Aorta (tissue), 5 donors: Measurements from ENCODE around the gene TRIM10. TPM values are rescaled to one million over a fixed set of nuclear protein-coding genes. Genes with fewer than 3 reads are reported as not detected.

Experiments used
- ATAC-seq: fragments of 200-7000 bp; cut with Tn5 transposase; one replicate; pipeline ENCODE4 v1.9.1; 2022; ENCODE audit warnings: moderate library complexity; ENCODE audit not compliant: low FRiP score
- DNase-seq, 2 donors: peaks; one replicate each; pipeline ENCODE4 v3.0.0-alpha.2; 2020
- H3K27ac ChIP-seq, 2 donors: one replicate each; pipeline ENCODE4 v1.5.1; 2013; ENCODE audit warnings: low read length in 2 of 2, mild to moderate bottlenecking in 2 of 2, moderate library complexity in 2 of 2, control low read depth in 1 of 2, inconsistent platforms in 1 of 2, low read depth in 1 of 2
- H3K27me3 ChIP-seq, 2 donors: one replicate each; pipeline ENCODE4 v1.6.1; 2013; ENCODE audit warnings: control low read depth in 1 of 2, low read length in 1 of 2, mild to moderate bottlenecking in 1 of 2, moderate library complexity in 1 of 2; ENCODE audit not compliant: insufficient read depth in 2 of 2, control insufficient read depth in 1 of 2
- H3K36me3 ChIP-seq, 2 donors: one replicate each; pipeline ENCODE4 v1.6.1; 2013; ENCODE audit warnings: control low read depth in 1 of 2, low read length in 1 of 2, mild to moderate bottlenecking in 1 of 2; ENCODE audit not compliant: insufficient read depth in 2 of 2, control insufficient read depth in 1 of 2
- H3K4me1 ChIP-seq, 2 donors: one replicate each; pipeline ENCODE4 v1.6.1; 2013; ENCODE audit warnings: low read length in 2 of 2, control low read depth in 1 of 2, mild to moderate bottlenecking in 1 of 2, moderate library complexity in 1 of 2; ENCODE audit not compliant: insufficient read depth in 2 of 2, control insufficient read depth in 1 of 2
- H3K4me3 ChIP-seq, 2 donors: one replicate each; pipeline ENCODE4 v1.5.1; 2013; ENCODE audit warnings: low read length in 2 of 2, control low read depth in 1 of 2, mild to moderate bottlenecking in 1 of 2
- H3K9me3 ChIP-seq: one replicate; pipeline ENCODE4 v1.6.1; 2013; ENCODE audit warnings: mild to moderate bottlenecking, low read length; ENCODE audit not compliant: control insufficient read depth
- WGBS, 2 donors: extraction: QIAGEN DNeasy Blood & Tissue Kit; methylation state at CpG; one replicate each; pipeline ENCODE4 v1.1.7; 2013; 5-methylcytosine and 5-hydroxymethylcytosine counted together
- intact Hi-C, 2 donors: fragments of 100-400 bp; cut with DNase I; formaldehyde crosslinking; loops; one replicate each; pipeline versions ENCODE4 v1.14.2 to v1.15.0; 2022
- polyA plus RNA-seq, 2 donors: library from polyadenylated mRNA; stranded (reverse); fragments of 200-250 nt; gene quantifications; one replicate each; pipeline ENCODE4 v1.2.3, GENCODE V29; 2013
- total RNA-seq, 2 donors: library from RNA; stranded (reverse); fragmentation: NEBNext Ultra II Directional; extraction: Animal tissue kit (Norgen Biotek cat#: 25700); gene quantifications; one replicate each; pipeline ENCODE4 v1.2.1, GENCODE V29; 2021
- donor health status: healthy with polysubstance abuse.
- donor health status: Bipolar disorder and iron deficiency.
- donor health status: DM: no; HTN: no; CAD: no.
- donor health status: DM: no; HTN: no; CAD: no.
- donor health status: DM: yes; HTN: yes; CAD: no.

The TRIM10 gene
- total and polyA plus RNA-seq, 4 donors = 0.12 to 0.13 TPM; not detected in 2

GRCh38 chr6:30198166-30199084 lies 37.4 kb upstream of the TRIM10 start:
- Histone ChIP-seq H3K27me3 (no peaks in the 10 kb centered on the region), H3K4me3 (no peak overlapping the region), H3K27ac (no peak overlapping the region), H3K36me3 (peaks cover 0 to 18% of the 10 kb centered on the region in 2 donors), H3K4me1 (no peaks in the 10 kb centered on the region), H3K9me3 (no peaks in the 10 kb centered on the region)
- intact Hi-C loops = no loop called here
- WGBS, 2 donors = 92 to 93% methylated on average over 34 of the region's 34 CpGs
- no peak for ATAC-seq
- DNase-seq = no peak

- WGBS, 2 donors = 95% methylated on average over 12 of the region's 12 CpGs
- Histone ChIP-seq H3K4me1 (no peaks in the 10 kb centered on the region), H3K36me3 (peaks cover 0 to 18% of the 10 kb centered on the region in 2 donors), H3K27ac (no peak overlapping the region), H3K4me3 (no peak overlapping the region), H3K27me3 (no peaks in the 10 kb centered on the region), H3K9me3 (no peaks in the 10 kb centered on the region)
- intact Hi-C loops = no loop called here
- ATAC-seq = no peak
- no peak for DNase-seq
Measured at GRCh38 chr6:30196376-30196775, 35.4 kb upstream of the TRIM10 start.

DNA sequence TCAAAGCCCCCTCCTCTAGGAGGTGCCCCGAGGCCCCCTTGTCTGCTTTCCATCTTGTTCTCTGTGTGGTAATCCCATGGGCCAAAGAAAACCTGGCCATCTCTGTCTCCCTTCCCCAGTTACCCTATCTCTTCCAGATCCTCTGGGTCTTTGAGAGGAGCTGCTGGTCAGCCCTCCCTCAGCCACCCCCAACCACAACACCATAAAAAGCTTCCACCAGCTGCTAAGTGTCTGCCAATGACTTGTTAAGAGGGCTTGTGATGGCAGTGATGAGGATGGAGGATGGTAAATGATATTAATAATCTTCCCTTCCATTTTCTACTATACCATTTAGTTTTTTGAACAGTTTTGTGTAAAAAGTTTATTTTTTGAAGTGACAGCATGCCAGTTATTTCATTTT lies 34.9 kb upstream of the TRIM10 start:
- Histone ChIP-seq H3K36me3 (peaks cover 0 to 18% of the 10 kb centered on the region in 2 donors), H3K9me3 (no peaks in the 10 kb centered on the region), H3K4me1 (no peaks in the 10 kb centered on the region), H3K27ac (no peak overlapping the region), H3K4me3 (no peak overlapping the region), H3K27me3 (no peaks in the 10 kb centered on the region)
- intact Hi-C loops = no loop called here
- no peak for ATAC-seq
- WGBS, 2 donors = 94 to 100% methylated on average over 1 of the region's 1 CpG
- no peak for DNase-seq

DNA sequence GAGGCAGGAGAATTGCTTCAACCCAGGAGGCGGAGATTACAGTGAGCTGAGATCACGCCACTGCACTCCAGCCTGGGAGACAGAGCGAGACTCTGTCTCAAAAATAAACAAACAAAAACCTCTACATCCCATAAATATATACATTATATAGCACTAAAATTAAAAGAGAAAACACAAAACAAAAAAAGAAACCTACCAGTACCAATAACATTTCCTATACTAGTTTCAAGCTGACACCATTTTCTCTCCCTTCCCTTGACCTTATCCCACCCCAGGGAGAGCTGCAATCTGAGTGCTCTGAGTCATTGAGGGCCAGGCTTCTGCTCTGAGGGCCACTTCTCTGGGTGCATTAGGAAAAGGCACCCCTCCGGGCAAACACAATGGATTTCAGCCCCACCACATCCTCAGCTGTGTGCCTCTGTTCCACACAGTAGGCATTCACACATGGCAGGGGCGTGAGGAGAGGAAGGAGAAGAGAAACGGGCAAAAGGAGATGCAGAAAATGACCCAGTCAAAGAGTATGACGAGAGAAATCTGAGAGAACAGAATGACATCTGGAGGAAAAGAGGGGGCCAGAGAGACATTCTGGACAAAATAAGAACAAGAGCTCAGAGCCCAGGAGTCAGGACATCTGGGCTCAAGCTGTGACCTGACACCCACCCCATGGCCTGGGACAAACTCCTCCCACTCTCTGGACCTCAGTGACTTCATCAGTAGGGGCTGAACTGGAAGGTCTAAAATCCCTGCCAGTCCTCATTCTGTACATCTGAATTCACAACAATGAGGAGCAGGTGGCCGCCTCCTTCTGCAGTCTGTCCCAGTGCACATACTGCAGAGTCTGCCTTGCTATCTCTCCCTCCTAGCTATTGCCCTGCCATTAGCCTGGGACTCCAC lies 34.0 kb upstream of the TRIM10 start:
- 81 to 86% methylated on average over 8 of the region's 8 CpGs for WGBS, 2 donors
- H3K27me3 ChIP-seq = no peaks in the 10 kb centered on the region
- no peaks in the 10 kb centered on the region for H3K9me3 ChIP-seq
- H3K27ac ChIP-seq = no peak overlapping the region
- no peaks in the 10 kb centered on the region for H3K4me1 ChIP-seq
- intact Hi-C loops = no loop called here
- peaks cover 0 to 16% of the 10 kb centered on the region in 2 donors for H3K36me3 ChIP-seq
- no peak overlapping the region for H3K4me3 ChIP-seq
- DNase-seq (no peak), ATAC-seq (no peak)

GRCh38 chr6:30192076-30192475 lies 31.1 kb upstream of the TRIM10 start:
- Histone ChIP-seq H3K9me3 (no peaks in the 10 kb centered on the region), H3K4me3 (no peak overlapping the region), H3K4me1 (no peaks in the 10 kb centered on the region), H3K27ac (no peak overlapping the region), H3K36me3 (peaks cover 0 to 12% of the 10 kb centered on the region in 2 donors), H3K27me3 (no peaks in the 10 kb centered on the region)
- intact Hi-C loops = no loop called here
- ATAC-seq = no peak
- 84 to 89% methylated on average over 6 to 7 of the region's 7 CpGs for WGBS, 2 donors
- no peak for DNase-seq

DNA sequence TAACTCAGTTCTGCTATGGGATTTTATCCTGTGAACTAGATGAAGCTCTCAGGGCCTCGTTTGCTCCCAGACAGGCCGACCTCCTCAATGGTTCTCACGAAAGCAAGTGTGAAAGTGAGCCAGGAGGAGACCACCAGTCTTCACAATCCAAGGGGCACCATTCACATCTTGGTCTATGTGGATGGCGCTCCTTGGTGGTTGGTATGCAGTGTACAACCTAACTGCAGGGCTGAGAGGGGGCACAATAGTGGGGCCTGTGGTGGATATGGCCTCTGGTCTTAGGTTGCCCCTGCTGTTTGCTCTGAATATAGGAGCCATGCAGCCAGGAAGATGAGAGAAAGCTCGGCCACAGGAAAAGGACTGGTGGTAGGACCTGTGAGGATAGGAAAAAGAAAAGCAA lies 27.5 kb upstream of the TRIM10 start:
- Histone ChIP-seq H3K27me3 (no peaks in the 10 kb centered on the region), H3K36me3 (peaks cover 0 to 14% of the 10 kb centered on the region in 2 donors), H3K4me1 (no peaks in the 10 kb centered on the region), H3K9me3 (no peaks in the 10 kb centered on the region), H3K4me3 (no peak overlapping the region), H3K27ac (no peak overlapping the region)
- intact Hi-C loops = no loop called here
- ATAC-seq = no peak
- no peak for DNase-seq
- WGBS, 2 donors = 94 to 97% methylated on average over 5 of the region's 5 CpGs

DNA sequence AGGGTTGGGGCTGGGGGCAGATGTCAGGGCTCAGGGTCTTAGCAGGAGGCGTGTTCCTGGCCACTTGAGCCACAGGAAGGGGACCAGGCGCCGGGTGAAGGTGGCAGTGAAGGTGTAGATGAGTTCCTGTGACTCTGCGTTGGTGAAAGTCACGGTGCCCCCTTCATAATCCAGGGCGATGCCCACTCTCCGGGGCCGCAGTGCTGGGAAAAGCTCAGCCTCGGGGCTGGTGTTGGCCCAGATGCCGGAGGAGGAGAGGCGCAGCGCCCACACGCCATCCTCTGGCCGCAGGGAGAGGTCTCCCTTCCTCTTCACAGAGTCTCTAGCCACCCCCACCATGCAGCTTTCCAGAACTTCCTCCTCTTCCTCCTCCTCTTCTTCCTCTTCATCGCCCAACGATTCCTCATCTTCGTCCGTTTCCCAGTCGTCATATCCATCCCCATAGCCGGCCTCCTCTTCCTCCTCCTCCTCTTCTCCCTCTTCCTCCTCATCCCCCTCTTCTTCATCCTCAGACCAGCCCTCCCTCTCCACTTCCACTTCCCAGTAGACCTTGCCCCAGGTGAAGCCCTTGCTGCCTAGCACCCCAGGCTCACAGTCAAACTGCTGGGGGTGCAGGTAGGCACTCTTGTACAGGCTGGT lies 25.0 kb upstream of the TRIM10 start:
- no peak for DNase-seq
- Histone ChIP-seq H3K36me3 (peaks cover 0 to 14% of the 10 kb centered on the region in 2 donors), H3K4me1 (no peaks in the 10 kb centered on the region), H3K4me3 (no peak overlapping the region), H3K9me3 (no peaks in the 10 kb centered on the region), H3K27ac (no peak overlapping the region), H3K27me3 (no peaks in the 10 kb centered on the region)
- 95% methylated on average over 20 of the region's 20 CpGs for WGBS, 2 donors
- no peak for ATAC-seq
- intact Hi-C loops = no loop called here

DNA sequence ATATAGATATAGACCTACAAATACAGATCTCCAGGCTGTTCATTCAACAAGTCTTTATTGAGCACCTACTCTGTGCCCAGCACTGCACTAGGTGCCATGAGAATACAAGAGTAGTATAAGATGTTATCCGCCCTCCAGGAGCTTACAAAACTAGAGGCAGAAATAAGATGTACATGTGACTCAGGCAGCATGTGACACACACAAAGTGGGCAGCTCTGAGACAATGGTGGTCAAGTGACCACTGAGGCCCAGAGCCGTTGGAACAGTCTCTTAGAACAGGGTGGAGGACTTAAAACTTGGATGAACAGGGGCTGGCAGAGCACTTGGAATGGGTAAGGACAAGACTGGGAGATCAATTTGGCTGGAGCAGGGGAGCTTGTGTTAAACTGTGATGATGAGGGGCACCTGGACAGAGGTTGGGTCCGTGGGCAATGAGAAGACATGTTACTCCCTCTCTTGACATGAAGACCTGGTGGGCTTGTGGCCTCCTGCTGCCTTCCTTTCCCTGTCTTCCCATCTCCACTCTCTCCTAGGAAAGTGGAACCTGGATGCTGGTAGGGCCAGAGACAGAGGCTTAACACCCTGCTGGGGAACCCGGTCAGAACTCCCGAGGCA lies 23.5 kb upstream of the TRIM10 start:
- ATAC-seq = no peak
- H3K36me3 ChIP-seq = peaks cover 0 to 11% of the 10 kb centered on the region in 2 donors

More for the DNA sequence above, 23.5 kb upstream of the TRIM10 start:
- H3K27me3 ChIP-seq = no peaks in the 10 kb centered on the region
- WGBS, 2 donors = 70 to 93% methylated on average over 5 of the region's 5 CpGs
- DNase-seq = no peak
- no peaks in the 10 kb centered on the region for H3K9me3 ChIP-seq
- H3K4me1 ChIP-seq = no peaks in the 10 kb centered on the region
- H3K27ac ChIP-seq = no peak overlapping the region
- no peak overlapping the region for H3K4me3 ChIP-seq
- intact Hi-C loops = no loop called here
